VCaP (cell line): ENCODE measurements around the gene IFNE.

ENCODE experiments used
- H3K27ac ChIP-seq: fragments of 450-650 bp; 2 replicates; pipeline ENCODE4 v1.5.1; 2017
- TF ChIP-seq, protein P1 (sequence below): fragments of 450-650 bp; conservative IDR thresholded peaks from 2 replicates; pipeline ENCODE4 v1.5.1; 2017; ENCODE audit warnings: mild to moderate bottlenecking, moderate library complexity

Gene IFNE

DNA sequence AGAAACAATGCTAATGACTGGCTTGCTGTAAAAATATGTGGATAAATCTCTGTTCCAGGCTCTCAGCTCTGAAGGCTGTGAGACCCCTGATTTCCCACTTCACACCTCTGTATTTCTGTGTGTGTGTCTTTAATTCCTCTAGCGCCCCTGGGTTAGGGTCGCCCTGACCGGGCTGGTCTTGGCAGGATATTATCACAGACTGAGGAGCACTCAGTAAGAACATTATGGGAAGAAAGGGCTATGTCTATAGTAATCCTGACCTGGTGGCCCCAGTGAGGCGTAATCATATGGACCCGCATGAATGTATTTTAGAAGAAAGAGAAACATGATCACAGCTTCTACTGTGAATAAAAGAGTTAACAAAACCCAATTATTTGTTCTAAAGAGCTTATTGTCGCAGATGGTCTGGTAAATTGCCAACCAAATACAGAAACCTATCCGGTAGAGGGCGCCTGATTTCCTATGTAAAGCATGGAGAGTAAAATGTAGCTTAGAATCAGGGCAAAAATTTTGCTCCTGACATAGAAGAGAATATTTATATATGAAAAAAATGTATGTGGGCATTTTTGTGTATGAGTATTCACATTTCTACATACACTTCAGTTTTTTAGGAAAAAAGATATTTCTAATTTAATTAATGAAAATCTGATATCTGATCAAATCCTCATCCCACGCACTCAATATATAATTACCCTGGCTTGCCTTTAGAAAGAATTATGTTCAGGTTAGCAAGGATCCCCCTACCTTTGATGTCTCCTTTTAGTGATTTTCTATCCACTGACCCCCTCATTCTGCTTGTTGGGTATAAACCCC lies 47.7 kb downstream of the IFNE start:
- H3K27ac ChIP-seq = no peak overlapping the region
- TF ChIP-seq, protein P1, sequence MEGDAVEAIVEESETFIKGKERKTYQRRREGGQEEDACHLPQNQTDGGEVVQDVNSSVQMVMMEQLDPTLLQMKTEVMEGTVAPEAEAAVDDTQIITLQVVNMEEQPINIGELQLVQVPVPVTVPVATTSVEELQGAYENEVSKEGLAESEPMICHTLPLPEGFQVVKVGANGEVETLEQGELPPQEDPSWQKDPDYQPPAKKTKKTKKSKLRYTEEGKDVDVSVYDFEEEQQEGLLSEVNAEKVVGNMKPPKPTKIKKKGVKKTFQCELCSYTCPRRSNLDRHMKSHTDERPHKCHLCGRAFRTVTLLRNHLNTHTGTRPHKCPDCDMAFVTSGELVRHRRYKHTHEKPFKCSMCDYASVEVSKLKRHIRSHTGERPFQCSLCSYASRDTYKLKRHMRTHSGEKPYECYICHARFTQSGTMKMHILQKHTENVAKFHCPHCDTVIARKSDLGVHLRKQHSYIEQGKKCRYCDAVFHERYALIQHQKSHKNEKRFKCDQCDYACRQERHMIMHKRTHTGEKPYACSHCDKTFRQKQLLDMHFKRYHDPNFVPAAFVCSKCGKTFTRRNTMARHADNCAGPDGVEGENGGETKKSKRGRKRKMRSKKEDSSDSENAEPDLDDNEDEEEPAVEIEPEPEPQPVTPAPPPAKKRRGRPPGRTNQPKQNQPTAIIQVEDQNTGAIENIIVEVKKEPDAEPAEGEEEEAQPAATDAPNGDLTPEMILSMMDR = peak; percentile 85

DNA sequence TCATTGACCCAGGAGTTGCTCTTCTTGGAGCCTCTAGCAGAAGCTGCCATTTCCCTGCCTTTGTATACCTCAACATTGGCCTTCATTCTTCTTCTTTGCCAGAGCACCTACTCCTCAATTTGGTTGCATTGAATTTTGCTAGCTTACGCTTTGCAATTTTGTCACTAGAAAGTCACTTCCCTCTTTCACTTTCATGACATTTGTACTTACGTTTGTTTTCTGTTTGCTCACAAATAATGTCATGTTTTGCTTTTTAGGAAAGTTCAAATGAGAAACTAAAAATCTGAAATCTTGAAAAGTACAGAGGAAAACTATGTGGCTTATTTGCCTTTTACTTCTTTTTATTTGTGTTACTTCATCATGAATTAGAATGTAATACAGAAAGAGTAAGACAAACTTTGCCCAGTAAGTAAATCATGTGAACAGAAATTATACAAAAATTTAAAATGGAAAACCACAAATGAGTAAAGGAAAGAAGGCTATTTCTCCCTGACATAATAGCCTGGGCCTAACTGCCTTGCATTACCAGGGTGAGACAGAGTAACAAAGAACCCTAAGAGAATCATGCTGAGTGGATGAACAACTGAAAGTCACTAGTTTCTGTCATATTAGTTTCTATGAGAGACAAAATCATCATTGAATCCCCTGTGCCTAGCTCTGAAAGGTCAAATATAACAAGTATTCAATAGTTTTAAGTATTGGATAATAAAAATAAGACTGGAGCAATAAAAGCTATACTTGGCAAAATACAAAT lies 49.3 kb downstream of the IFNE start:
- no peak overlapping the region for H3K27ac ChIP-seq
- TF ChIP-seq, protein P1 = no peak
